Neural crest cell (in vitro differentiated cells): ENCODE measurements around the gene SMIM45.

ENCODE experiments used
- DNase-seq: peaks from one replicate; pipeline ENCODE4 v3.0.0; 2021; ENCODE audit warnings: low read depth, mixed read lengths, low spot score
- H3K27ac Mint-ChIP-seq: one replicate; pipeline ENCODE4 v1.8.0; 2021; ENCODE audit warnings: mild to moderate bottlenecking, mixed read lengths; ENCODE audit not compliant: unreplicated experiment
- H3K27me3 Mint-ChIP-seq: 2 replicates; pipeline ENCODE4 v1.8.0; 2021; ENCODE audit warnings: low read depth, mild to moderate bottlenecking, mixed read lengths
- H3K36me3 Mint-ChIP-seq: 2 replicates; pipeline ENCODE4 v1.8.0; 2021; ENCODE audit warnings: low read depth, mild to moderate bottlenecking, mixed read lengths
- H3K4me1 Mint-ChIP-seq: 2 replicates; pipeline ENCODE4 v1.8.0; 2021; ENCODE audit warnings: mixed read lengths
- H3K4me3 Mint-ChIP-seq: one replicate; pipeline ENCODE4 v1.8.0; 2021; ENCODE audit warnings: mild to moderate bottlenecking, mixed read lengths
- H3K9me3 Mint-ChIP-seq: 2 replicates; pipeline ENCODE4 v1.8.0; 2021; ENCODE audit warnings: mixed read lengths
- TF ChIP-seq, protein P1 (sequence below): fragments of 200-600 bp; sonication (generic); conservative IDR thresholded peaks from 2 replicates; pipeline ENCODE4 v1.5.0; 2021; ENCODE audit warnings: antibody characterized with exemption, mild to moderate bottlenecking

SMIM45 gene

DNA sequence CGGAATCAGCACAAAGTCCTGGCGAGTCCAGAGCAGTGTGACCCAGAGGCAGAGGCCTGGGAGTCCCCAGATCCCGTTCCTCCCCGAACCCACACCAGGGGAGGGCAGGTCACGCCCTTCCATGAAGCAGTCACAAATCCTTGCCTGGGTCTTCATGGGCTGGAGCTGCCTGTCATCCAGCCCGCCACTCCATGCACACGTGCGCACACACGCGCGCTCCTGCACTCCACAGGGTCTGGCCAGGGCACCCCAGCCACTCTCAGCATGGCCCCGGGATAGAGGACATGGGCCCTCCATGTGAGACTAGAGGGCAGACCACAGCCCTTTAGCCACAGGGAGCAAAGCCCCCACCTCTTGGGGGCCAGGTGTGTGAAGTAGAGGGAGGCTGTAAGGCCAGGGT, 19.6 kb upstream of the SMIM45 start:
- Mint-ChIP-seq H3K4me1 (peaks cover 16% of the 10 kb centered on the region), H3K27me3 (peaks cover 18% of the 10 kb centered on the region), H3K4me3 (peak overlapping the region; percentile 54), H3K9me3 (no peaks in the 10 kb centered on the region), H3K27ac (no peak overlapping the region), H3K36me3 (no peaks in the 10 kb centered on the region)
- DNase-seq, result no peak
- TF ChIP-seq, protein P1, sequence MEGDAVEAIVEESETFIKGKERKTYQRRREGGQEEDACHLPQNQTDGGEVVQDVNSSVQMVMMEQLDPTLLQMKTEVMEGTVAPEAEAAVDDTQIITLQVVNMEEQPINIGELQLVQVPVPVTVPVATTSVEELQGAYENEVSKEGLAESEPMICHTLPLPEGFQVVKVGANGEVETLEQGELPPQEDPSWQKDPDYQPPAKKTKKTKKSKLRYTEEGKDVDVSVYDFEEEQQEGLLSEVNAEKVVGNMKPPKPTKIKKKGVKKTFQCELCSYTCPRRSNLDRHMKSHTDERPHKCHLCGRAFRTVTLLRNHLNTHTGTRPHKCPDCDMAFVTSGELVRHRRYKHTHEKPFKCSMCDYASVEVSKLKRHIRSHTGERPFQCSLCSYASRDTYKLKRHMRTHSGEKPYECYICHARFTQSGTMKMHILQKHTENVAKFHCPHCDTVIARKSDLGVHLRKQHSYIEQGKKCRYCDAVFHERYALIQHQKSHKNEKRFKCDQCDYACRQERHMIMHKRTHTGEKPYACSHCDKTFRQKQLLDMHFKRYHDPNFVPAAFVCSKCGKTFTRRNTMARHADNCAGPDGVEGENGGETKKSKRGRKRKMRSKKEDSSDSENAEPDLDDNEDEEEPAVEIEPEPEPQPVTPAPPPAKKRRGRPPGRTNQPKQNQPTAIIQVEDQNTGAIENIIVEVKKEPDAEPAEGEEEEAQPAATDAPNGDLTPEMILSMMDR, result no peak

DNA sequence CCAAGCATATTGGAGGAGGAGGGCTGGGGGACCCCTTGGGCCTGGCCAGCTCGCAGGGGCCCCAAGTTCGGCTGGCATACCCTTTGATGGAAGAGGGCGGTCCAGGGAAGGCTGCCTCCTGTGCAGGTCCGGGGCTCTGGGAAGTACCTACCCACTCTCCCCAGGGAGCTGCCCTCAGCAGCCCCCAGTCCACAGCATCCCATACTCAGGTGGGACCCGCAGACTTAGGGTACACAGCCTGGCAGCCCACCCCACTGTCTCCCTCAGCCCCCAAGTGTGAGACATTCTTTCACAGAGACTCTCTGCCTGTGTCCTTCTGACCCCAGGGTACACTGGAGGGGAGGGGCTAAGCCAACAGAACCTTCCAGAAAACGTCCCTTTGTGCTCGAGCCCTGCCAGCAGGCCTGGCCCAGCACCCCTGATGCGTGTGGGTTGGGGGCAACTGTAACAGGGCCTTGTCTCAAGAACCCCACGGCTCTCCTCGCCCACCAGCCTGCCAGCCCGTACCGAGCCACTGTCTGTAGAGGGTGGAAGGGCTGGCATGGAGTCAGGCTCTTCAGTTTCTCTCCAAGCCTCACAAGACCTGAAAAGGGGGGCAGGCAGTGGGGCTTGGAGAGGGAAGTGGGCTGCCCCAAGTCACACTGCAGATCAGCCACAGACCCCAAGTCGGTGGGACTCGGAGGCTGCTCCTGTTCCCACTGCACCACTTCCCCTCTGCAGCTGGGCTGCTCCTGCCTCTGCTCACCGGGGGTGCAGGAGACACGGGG, 18.4 kb upstream of the SMIM45 start:
- H3K4me1 Mint-ChIP-seq, result peaks cover 6% of the 10 kb centered on the region
- H3K36me3 Mint-ChIP-seq, result no peaks in the 10 kb centered on the region
- no peaks in the 10 kb centered on the region for H3K9me3 Mint-ChIP-seq
- peak overlapping the region; percentile 19 for H3K27ac Mint-ChIP-seq
- no peak for DNase-seq
- TF ChIP-seq, protein P1, result no peak
- H3K4me3 Mint-ChIP-seq, result no peak overlapping the region
- peaks cover 6% of the 10 kb centered on the region for H3K27me3 Mint-ChIP-seq

DNA sequence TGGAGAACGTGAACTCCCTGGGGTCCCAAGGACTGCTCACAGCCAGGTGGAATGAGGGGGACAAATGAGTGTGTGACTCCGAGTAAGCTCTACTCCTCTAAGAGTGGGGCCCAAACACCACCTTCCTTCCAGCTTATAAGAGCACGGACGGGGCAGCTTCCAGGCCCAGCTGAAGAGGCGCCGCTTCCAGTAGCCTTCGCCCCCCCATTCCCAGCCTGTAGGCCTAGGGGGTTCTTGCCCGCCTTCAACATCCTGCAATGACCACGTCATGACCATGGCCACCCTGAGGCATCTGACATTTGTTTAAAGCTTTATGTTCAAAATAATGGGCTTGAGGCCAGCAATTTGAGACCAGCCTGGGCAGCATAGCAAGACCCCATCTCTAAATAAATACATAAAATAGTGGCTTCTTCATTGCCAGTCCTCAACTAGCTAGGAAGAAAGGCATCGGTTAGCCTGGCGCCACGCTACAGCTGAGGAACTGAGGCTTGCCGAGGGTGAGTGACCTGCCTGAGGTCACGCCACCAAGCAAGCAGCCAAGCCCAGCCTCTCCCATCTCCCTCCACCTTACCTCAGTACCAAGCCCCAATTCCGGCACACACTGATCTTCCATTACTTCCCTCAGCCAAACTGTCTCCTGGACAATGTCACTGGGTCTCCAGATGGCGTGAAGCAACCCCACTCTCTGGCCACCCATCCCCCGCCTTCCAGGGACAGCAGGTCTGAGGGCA, 17.5 kb upstream of the SMIM45 start:
- TF ChIP-seq, protein P1, result no peak
- Mint-ChIP-seq H3K36me3 (no peaks in the 10 kb centered on the region), H3K27ac (no peak overlapping the region), H3K27me3 (peaks cover under 1% of the 10 kb centered on the region), H3K4me1 (peaks cover 4% of the 10 kb centered on the region), H3K4me3 (no peak overlapping the region), H3K9me3 (no peaks in the 10 kb centered on the region)
- no peak for DNase-seq

DNA sequence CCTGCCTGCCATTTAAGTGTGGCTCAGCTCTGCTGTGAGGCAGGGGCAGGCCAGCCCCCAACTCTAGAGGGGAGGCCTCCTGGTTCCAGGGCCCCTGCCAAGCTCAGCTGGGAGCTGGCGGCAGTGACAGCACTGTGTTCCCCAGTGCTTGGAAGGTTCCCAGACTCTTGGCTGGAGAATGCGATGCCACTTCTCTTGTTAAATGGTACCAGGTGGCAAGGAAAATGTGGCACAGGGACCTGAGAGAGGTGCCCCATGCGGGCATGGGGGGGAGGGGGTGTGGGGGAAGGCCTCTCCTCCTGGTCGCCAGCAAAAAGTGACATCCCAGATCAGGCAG, 17.0 kb upstream of the SMIM45 start:
- TF ChIP-seq, protein P1, result no peak
- no peak overlapping the region for H3K27ac Mint-ChIP-seq
- no peaks in the 10 kb centered on the region for H3K36me3 Mint-ChIP-seq
- H3K4me1 Mint-ChIP-seq, result peaks cover 8% of the 10 kb centered on the region
- H3K4me3 Mint-ChIP-seq, result no peak overlapping the region
- no peaks in the 10 kb centered on the region for H3K9me3 Mint-ChIP-seq
- DNase-seq, result no peak
- no peaks in the 10 kb centered on the region for H3K27me3 Mint-ChIP-seq

DNA sequence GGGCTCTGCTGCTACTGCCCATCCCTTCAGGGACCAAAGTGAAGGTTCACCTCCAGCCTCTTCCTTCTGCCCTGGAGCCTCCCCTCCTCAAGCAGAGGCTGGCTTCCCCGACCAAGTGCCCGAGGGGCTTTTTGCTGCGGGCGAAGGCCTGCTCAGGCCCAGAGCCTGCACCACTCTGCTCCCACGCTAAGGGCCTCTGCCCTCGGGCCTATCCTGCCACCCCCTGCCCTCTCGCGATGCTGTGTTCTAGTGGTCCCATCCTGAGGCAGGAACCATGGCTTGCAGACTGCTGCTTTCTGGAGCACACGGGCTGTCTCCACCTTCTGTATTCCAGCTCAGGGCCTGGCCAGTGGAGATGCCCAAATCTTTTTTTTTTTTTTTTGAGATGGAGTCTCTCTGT, 16.4 kb upstream of the SMIM45 start:
- Mint-ChIP-seq H3K27me3 (no peaks in the 10 kb centered on the region), H3K27ac (no peak overlapping the region), H3K9me3 (no peaks in the 10 kb centered on the region), H3K4me1 (peaks cover 11% of the 10 kb centered on the region), H3K4me3 (no peak overlapping the region), H3K36me3 (no peaks in the 10 kb centered on the region)
- DNase-seq, result no peak
- TF ChIP-seq, protein P1, result no peak
